ENCODE data around the gene ARID1B. TPM values are rescaled to one million over a fixed set of nuclear protein-coding genes. Genes with fewer than 3 reads are reported as not detected.

The ARID1B gene
- total RNA-seq, 2 experiments from 2014 or later = 42.5 to 43.2 TPM

- DNase-seq = no peak
- CTCF ChIA-PET = no interaction called here
- H3K27ac Mint-ChIP-seq = no peak overlapping the region
- no peaks in the 10 kb centered on the region for H3K9me3 Mint-ChIP-seq
- no peak overlapping the region for H3K4me3 Mint-ChIP-seq
- H3K4me1 Mint-ChIP-seq (ENCODE audit: low read depth) = peaks cover 61% of the 10 kb centered on the region
- H3K36me3 Mint-ChIP-seq (ENCODE audit: low read depth) = no peaks in the 10 kb centered on the region
- intact Hi-C loops (cut with micrococcal nuclease) = loop anchor here (5.0 kb wide), 1 partner anchor 312 kb away; no protein-coding TSS in a partner anchor
- no peaks in the 10 kb centered on the region for H3K27me3 Mint-ChIP-seq (ENCODE audit: low read depth)
Observed at GRCh38 chr6:156960525-156960924, 183.3 kb downstream of the ARID1B start.

DNA sequence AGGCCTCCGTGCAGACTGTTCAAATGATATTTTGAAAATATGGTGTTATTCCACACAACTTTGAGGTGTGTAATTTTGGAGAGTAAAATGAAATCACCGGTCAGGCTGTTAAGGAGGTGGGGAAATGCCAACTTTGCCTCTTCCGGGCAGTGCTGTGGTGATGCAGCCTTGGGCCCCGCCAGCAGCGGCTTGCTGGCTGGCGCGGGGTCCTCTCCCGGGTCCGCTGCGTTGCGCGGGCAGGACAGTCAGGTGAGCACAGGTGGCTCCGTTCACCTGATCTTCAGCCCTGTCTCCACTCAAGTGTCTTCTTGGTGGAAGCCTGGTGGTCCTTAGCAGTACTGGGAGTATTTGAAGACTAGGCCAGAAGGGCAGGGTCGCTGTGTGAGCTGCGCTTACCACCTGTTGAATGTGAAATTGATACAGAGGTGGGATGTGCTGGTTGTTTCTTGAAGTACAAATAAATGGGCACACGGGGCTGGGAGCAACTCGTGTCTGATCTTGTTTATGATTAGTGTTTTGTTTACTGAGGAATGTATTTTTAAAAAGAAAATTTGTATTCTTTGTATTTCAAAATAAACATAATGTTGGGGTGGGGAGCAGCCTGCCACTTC, 184.2 kb downstream of the ARID1B start:
- Mint-ChIP-seq H3K9me3 (no peaks in the 10 kb centered on the region), H3K27me3 (ENCODE audit: low read depth) (no peaks in the 10 kb centered on the region), H3K4me1 (ENCODE audit: low read depth) (peaks cover 61% of the 10 kb centered on the region), H3K4me3 (no peak overlapping the region), H3K27ac (no peak overlapping the region), H3K36me3 (ENCODE audit: low read depth) (no peaks in the 10 kb centered on the region)
- DNase-seq = no peak
- intact Hi-C loops (cut with micrococcal nuclease) = loop anchor here (5.0 kb wide), 1 partner anchor 311 kb away; no protein-coding TSS in a partner anchor
- CTCF ChIA-PET = no interaction called here

- peak; percentile 73 for DNase-seq
- Mint-ChIP-seq H3K4me3 (no peak overlapping the region), H3K27me3 (ENCODE audit: low read depth) (no peaks in the 10 kb centered on the region), H3K9me3 (no peaks in the 10 kb centered on the region), H3K36me3 (ENCODE audit: low read depth) (no peaks in the 10 kb centered on the region), H3K27ac (no peak overlapping the region), H3K4me1 (ENCODE audit: low read depth) (peaks cover 53% of the 10 kb centered on the region)
- intact Hi-C loops (cut with micrococcal nuclease) = loop anchor here (1.0 to 5.0 kb wide), 2 partner anchors 11 to 308 kb away; no protein-coding TSS in a partner anchor
- CTCF ChIA-PET = no interaction called here
Observed at GRCh38 chr6:156963712-156964700, 186.8 kb downstream of the ARID1B start.

DNA sequence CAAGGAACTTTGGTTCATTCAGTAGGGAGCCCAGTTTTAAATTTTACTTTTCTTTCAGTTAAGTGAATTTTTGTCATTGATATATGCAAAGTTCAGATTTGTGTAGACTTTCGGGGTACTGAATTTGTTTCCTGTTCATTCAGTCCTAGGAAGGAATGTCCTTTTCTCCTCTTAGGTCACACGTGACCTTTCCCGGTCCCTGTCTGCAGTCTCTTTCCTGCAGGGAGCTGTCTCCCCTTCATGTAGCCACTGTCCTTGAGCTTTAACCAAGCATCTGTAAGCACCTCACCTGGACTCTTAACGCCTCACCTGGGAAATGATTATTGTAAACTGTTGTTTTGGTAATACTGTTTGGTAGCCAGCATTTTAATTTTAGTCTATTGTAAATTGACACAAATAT, 190.7 kb downstream of the ARID1B start:
- H3K27ac Mint-ChIP-seq = no peak overlapping the region
- intact Hi-C loops (cut with micrococcal nuclease) = no loop called here
- CTCF ChIA-PET = interaction anchor here (0.6 to 1.0 kb wide), 3 partner anchors 13 to 57 kb away, joined by 3 to 4 read pairs (median 3); no protein-coding TSS in a partner anchor
- DNase-seq = no peak
- no peak overlapping the region for H3K4me3 Mint-ChIP-seq
- no peaks in the 10 kb centered on the region for H3K36me3 Mint-ChIP-seq (ENCODE audit: low read depth)
- no peaks in the 10 kb centered on the region for H3K27me3 Mint-ChIP-seq (ENCODE audit: low read depth)
- peaks cover 55% of the 10 kb centered on the region for H3K4me1 Mint-ChIP-seq (ENCODE audit: low read depth)
- H3K9me3 Mint-ChIP-seq = no peaks in the 10 kb centered on the region

GRCh38 chr6:156969233-156969632, 192.1 kb downstream of the ARID1B start:
- Mint-ChIP-seq H3K36me3 (ENCODE audit: low read depth) (no peaks in the 10 kb centered on the region), H3K27me3 (ENCODE audit: low read depth) (no peaks in the 10 kb centered on the region), H3K4me3 (no peak overlapping the region), H3K27ac (no peak overlapping the region), H3K9me3 (no peaks in the 10 kb centered on the region), H3K4me1 (ENCODE audit: low read depth) (peaks cover 53% of the 10 kb centered on the region)
- CTCF ChIA-PET = no interaction called here
- DNase-seq = no peak
- intact Hi-C loops (cut with micrococcal nuclease) = no loop called here

DNA sequence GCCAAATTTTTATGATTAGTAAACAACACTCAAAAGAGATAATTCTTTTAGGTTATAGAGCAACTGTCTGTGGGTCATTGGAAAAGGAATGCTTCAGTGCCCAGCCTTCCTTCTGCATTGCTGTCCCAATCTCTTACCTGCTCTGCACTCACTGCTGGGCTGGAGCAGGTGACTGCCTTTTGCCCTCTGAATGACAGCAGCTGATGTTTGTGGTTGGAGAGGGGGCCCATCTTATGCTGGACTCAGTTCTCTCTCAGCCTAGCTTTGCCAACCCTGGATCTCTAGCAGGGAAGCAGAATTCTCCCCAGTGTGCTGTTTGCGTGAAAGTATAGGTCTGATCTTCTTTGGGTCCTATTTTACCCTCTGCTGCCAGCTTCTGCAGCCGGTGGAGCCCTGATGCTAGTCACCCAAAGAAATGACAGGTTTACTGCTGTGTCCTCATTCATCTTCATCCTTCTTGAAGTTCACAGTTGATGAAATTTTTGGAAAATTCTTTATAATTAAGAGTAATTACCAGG, 193.5 kb downstream of the ARID1B start:
- no peak overlapping the region for H3K27ac Mint-ChIP-seq
- no peaks in the 10 kb centered on the region for H3K27me3 Mint-ChIP-seq (ENCODE audit: low read depth)
- no peak for DNase-seq
- no peaks in the 10 kb centered on the region for H3K9me3 Mint-ChIP-seq
- H3K4me1 Mint-ChIP-seq (ENCODE audit: low read depth) = peaks cover 56% of the 10 kb centered on the region
- H3K4me3 Mint-ChIP-seq = no peak overlapping the region
- H3K36me3 Mint-ChIP-seq (ENCODE audit: low read depth) = no peaks in the 10 kb centered on the region
- CTCF ChIA-PET = no interaction called here
- intact Hi-C loops (cut with micrococcal nuclease) = no loop called here

GRCh38 chr6:156971153-156971885, 194.1 kb downstream of the ARID1B start:
- Mint-ChIP-seq H3K4me1 (ENCODE audit: low read depth) (peaks cover 62% of the 10 kb centered on the region), H3K9me3 (no peaks in the 10 kb centered on the region), H3K27ac (no peak overlapping the region), H3K27me3 (ENCODE audit: low read depth) (no peaks in the 10 kb centered on the region), H3K4me3 (no peak overlapping the region), H3K36me3 (ENCODE audit: low read depth) (no peaks in the 10 kb centered on the region)
- intact Hi-C loops (cut with micrococcal nuclease) = no loop called here
- DNase-seq = no peak
- CTCF ChIA-PET = no interaction called here

GRCh38 chr6:156972145-156972544, 195.0 kb downstream of the ARID1B start:
- no peaks in the 10 kb centered on the region for H3K9me3 Mint-ChIP-seq
- H3K27ac Mint-ChIP-seq = no peak overlapping the region
- H3K4me1 Mint-ChIP-seq (ENCODE audit: low read depth) = peaks cover 67% of the 10 kb centered on the region
- CTCF ChIA-PET = no interaction called here
- DNase-seq = no peak
- no peaks in the 10 kb centered on the region for H3K36me3 Mint-ChIP-seq (ENCODE audit: low read depth)
- intact Hi-C loops (cut with micrococcal nuclease) = no loop called here
- no peaks in the 10 kb centered on the region for H3K27me3 Mint-ChIP-seq (ENCODE audit: low read depth)
- H3K4me3 Mint-ChIP-seq = no peak overlapping the region

DNA sequence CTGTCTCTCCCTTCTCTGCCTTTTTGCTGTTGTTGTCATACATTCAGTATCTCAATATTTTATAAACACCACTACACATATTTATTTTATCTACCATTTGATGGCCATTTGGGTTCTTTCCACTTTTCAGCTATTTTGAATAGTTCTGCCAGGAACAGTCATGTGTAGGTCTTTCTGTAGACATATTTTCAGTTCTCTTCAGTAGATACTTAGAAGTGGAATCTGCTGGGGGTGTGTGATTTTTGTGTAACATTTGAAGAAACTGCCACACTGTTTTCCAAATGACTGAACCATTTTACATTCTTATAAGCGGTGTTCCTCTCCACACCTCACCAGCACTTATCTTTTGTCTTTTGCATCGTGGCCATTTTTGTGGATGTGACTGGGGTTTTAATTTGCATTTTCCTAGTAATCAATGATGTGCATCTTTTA, 197.7 kb downstream of the ARID1B start:
- Mint-ChIP-seq H3K27ac (peak overlapping the region; percentile 42), H3K27me3 (ENCODE audit: low read depth) (no peaks in the 10 kb centered on the region), H3K36me3 (ENCODE audit: low read depth) (no peaks in the 10 kb centered on the region), H3K4me1 (ENCODE audit: low read depth) (peaks cover 75% of the 10 kb centered on the region), H3K4me3 (peak overlapping the region; percentile 48), H3K9me3 (no peaks in the 10 kb centered on the region)
- no peak for DNase-seq
- intact Hi-C loops (cut with micrococcal nuclease) = loop anchor here (1.0 to 5.0 kb wide), 4 partner anchors 11 to 562 kb away; no protein-coding TSS in a partner anchor
- CTCF ChIA-PET = interaction anchor here (1.4 kb wide), 1 partner anchor 10 kb away, joined by 4 read pairs; no protein-coding TSS in a partner anchor

DNA sequence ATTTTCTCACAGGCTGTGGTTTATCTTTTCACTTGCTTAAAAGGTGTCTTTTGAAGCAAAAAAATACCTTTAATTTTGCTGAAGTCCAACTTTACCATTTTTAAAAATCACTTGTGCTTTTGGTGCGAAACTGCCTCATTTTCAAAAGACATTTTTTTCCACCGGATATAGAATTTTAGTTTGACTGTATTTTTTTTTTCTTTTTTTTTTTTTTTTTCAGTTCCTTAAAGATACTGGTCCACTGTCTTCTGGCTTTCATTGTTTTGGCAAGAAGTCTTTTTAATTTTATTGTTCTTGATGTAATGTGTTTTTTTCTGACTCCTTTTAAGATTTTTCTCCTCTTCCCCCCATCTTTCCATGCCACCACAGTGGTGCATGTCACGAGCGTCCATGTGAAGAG, 198.2 kb downstream of the ARID1B start:
- Mint-ChIP-seq H3K9me3 (no peaks in the 10 kb centered on the region), H3K27me3 (ENCODE audit: low read depth) (no peaks in the 10 kb centered on the region), H3K4me1 (ENCODE audit: low read depth) (peaks cover 79% of the 10 kb centered on the region), H3K4me3 (peak overlapping the region; percentile 67), H3K36me3 (ENCODE audit: low read depth) (no peaks in the 10 kb centered on the region), H3K27ac (peak overlapping the region; percentile 54)
- intact Hi-C loops (cut with micrococcal nuclease) = loop anchor here (1.0 to 5.0 kb wide), 4 partner anchors 11 to 562 kb away; no protein-coding TSS in a partner anchor
- CTCF ChIA-PET = no interaction called here
- DNase-seq = no peak

GRCh38 chr6:156976216-156977127, 199.3 kb downstream of the ARID1B start:
- Mint-ChIP-seq H3K36me3 (ENCODE audit: low read depth) (no peaks in the 10 kb centered on the region), H3K4me1 (ENCODE audit: low read depth) (peaks cover 78% of the 10 kb centered on the region), H3K4me3 (peak overlapping the region; percentile 67), H3K9me3 (no peaks in the 10 kb centered on the region), H3K27me3 (ENCODE audit: low read depth) (no peaks in the 10 kb centered on the region), H3K27ac (peak overlapping the region; percentile 63)
- DNase-seq = peak; percentile 48
- intact Hi-C loops (cut with micrococcal nuclease) = loop anchor here (5.0 kb wide), 2 partner anchors 126 to 561 kb away; no protein-coding TSS in a partner anchor
- CTCF ChIA-PET = interaction anchor here (1.1 kb wide), 1 partner anchor 12 kb away, joined by 3 read pairs; no protein-coding TSS in a partner anchor

Data from activated naive CD4-positive, alpha-beta T cell treated with anti-CD3 and anti-CD28 coated beads for 36 hours (primary cell).